Heart right ventricle (tissue), 16 donors: ENCODE data around the gene UBN2. TPM values are rescaled to one million over a fixed set of nuclear protein-coding genes. Genes with fewer than 3 reads are reported as not detected.

Experiments
- ATAC-seq, 8 donors: fragments of 200-7000 bp; cut with Tn5 transposase; one replicate each; pipeline ENCODE4 v1.9.1; 2020; ENCODE audit warnings: mild to moderate bottlenecking in 8 of 8, moderate library complexity in 8 of 8, moderate number of reproducible peaks in 1 of 8
- DNase-seq, 2 donors: peaks; one replicate each; pipeline ENCODE4 v3.0.0-alpha.2; 2020
- H3K27ac ChIP-seq, 10 donors: fragments of 200-600 bp; sonication (generic) in 2 of 10; one replicate each; pipeline versions ENCODE4 v1.5.0 to v1.8.0; 2020 to 2022; ENCODE audit warnings: mild to moderate bottlenecking in 3 of 10
- H3K27me3 ChIP-seq, 7 donors: fragments of 200-600 bp; one replicate each; pipeline ENCODE4 v1.8.0; 2021 to 2022; ENCODE audit warnings: mild to moderate bottlenecking in 2 of 7
- H3K36me3 ChIP-seq, 9 donors: fragments of 200-600 bp; sonication (generic) in 1 of 9; one replicate each; pipeline versions ENCODE4 v1.5.0 to v1.8.0; 2020 to 2022; ENCODE audit warnings: mild to moderate bottlenecking in 2 of 9
- H3K4me1 ChIP-seq, 9 donors: fragments of 200-600 bp; sonication (generic) in 1 of 9; one replicate each; pipeline versions ENCODE4 v1.5.0 to v1.8.0; 2020 to 2022; ENCODE audit warnings: mild to moderate bottlenecking in 4 of 9
- H3K4me3 ChIP-seq, 10 donors: fragments of 200-600 bp; sonication (generic) in 2 of 10; one replicate each; pipeline versions ENCODE4 v1.5.0 to v1.8.0; 2020 to 2022; ENCODE audit warnings: mild to moderate bottlenecking in 7 of 10, moderate library complexity in 2 of 10
- H3K9me3 ChIP-seq, 11 donors: fragments of 200-600 bp in 10 of 11; sonication (generic) in 2 of 11; one replicate each; pipeline versions ENCODE4 v1.5.0 to v1.8.0; 2013 to 2022; ENCODE audit warnings: mild to moderate bottlenecking in 2 of 11, control low read depth in 1 of 11, moderate library complexity in 1 of 11
- CTCF ChIP-seq, 9 donors: fragments of 200-600 bp; sonication (generic) in 2 of 9; IDR thresholded peaks; one replicate each; pipeline versions ENCODE4 v1.5.0 to v1.8.0; 2021 to 2022; ENCODE audit warnings: antibody characterized with exemption in 9 of 9, mild to moderate bottlenecking in 5 of 9, moderate library complexity in 1 of 9
- WGBS, 2 donors: extraction: QIAGEN DNeasy Blood & Tissue Kit; methylation state at CpG; one replicate each; pipeline ENCODE4 v1.1.7; 2013; ENCODE audit warnings: inconsistent platforms in 1 of 2; 5-methylcytosine and 5-hydroxymethylcytosine counted together
- intact Hi-C, 10 donors: fragments of 100-400 bp; cut with DNase I; formaldehyde crosslinking; loops; one replicate each; pipeline versions ENCODE4 v1.11.1 to v1.14.2; 2022
- long read RNA-seq, 3 donors: library from polyadenylated mRNA; unstranded; transcript quantifications; one replicate each; pipeline ENCODE4 v2.0.0, GENCODE V29; 2020 to 2021
- polyA plus RNA-seq, 2 donors: library from polyadenylated mRNA; stranded (reverse); fragments of 200-250 nt; gene quantifications; one replicate each; pipeline ENCODE4 v1.2.3, GENCODE V29; 2013
- total RNA-seq, 10 donors: library from RNA; stranded (reverse); fragmentation: NEBNext Ultra II Directional in 3 of 10; extraction: Animal tissue kit (Norgen Biotek cat#: 25700) in 3 of 10; gene quantifications; one replicate each; pipeline versions ENCODE4 v1.2.1 to v1.2.4, GENCODE V29; 2021 to 2023
- donor health status: Arrhythmogenic right ventricular cardiomyopathy.
- donor health status: ischemic (EF 13 %, LVEDD 7.1; RV severe dilation, severe dysfunction).
- donor health status: healthy with polysubstance abuse.
- donor health status: DM: no; HTN: yes; CAD: no.
- donor health status: DM: no; HTN: no; CAD: no.
- donor health status: ischemic (EF 25% LVEDD 6.9; RV normal size, moderate dysfunction).
- donor health status: ischemic (EF 25% LVEDD 5.7; RV mildly dilated, moderate dysfunction).
- donor health status: healthy.
- donor health status: DM: yes; HTN: yes; CAD: no.
- donor health status: Ischemic cardiomyopathy.
- donor health status: ischemic (EF 35%, LVEDD 5.7; RV mildly dilated, moderate dysfunction).
- donor health status: nonischemic (EF 11% LVEDD 7.7; RV severe dilation, severe dysfunction).
- donor health status: DM: yes; HTN: yes; CAD: no.
- donor health status: PGD.
- donor health status: ischemic (EF 29% LVEDD 5.4; RV normal size, mild dysfunction).
- donor health status: nonischemic (EF 23%, LVEDD 6.1; RV moderate dilation, normal function).

UBN2 gene
- 10 to 100 TPM; 12.6 to 27.0 (median 22.3) TPM for total RNA-seq
- polyA plus RNA-seq = 1 to 10 TPM; 1.3 to 4.6 TPM
- long read RNA-seq, donor 1, partial matches to known transcripts = 0 of 1 reads
- long read RNA-seq, donor 1, other reads (novel, unspliced or antisense) = 1 of 1 reads
- long read RNA-seq, donor 2, partial matches to known transcripts = 0 of 3 reads
- long read RNA-seq, donor 2, other reads (novel, unspliced or antisense) = 3 of 3 reads
- long read RNA-seq, donor 3, partial matches to known transcripts = 2 of 5 reads
- long read RNA-seq, donor 3, other reads (novel, unspliced or antisense) = 3 of 5 reads

- Histone ChIP-seq H3K4me3 (peak within 1 kb of the TSS; percentile 78 to 100 (median 94)), H3K27ac (peak within 1 kb of the TSS; percentile 88 to 99 (median 96)), H3K27me3 (no peaks in the 10 kb centered on the region), H3K4me1 (peaks cover 0 to 38% (median 34%) of the 10 kb centered on the region in 9 donors), H3K9me3 (no peaks in the 10 kb centered on the region), H3K36me3 (no peaks in the 10 kb centered on the region)
- peak; percentile 97 to 99 (median 98) for ATAC-seq
- no peak for TF ChIP-seq CTCF (IDR thresholded peaks at IDR 0.05)
- intact Hi-C loops = loop anchor here in 4 of 10 donors (5.0 to 10.0 kb wide), 2 partner anchors 99 to 126 kb away; partner anchors contain the start of gene ZC3HAV1 (in 1 of the 4)
- DNase-seq = peak; percentile 96 to 97
- WGBS, 2 donors = 0 to 1% methylated on average over 59 to 63 of the region's 63 CpGs
Observed at GRCh38 chr7:139230774-139231512, at the start of gene UBN2. Gene UBN2, plus strand, starts transcription at chr7:139231237. Its CDS starts 248 bp downstream, at chr7:139231485.

GRCh38 chr7:139181404-139181803 is 49.6 kb upstream of the UBN2 start:
- ATAC-seq (no peak), DNase-seq (no peak)
- H3K27me3 ChIP-seq = no peaks in the 10 kb centered on the region
- no peaks in the 10 kb centered on the region for H3K4me1 ChIP-seq
- intact Hi-C loops = no loop called here
- TF ChIP-seq CTCF (IDR thresholded peaks at IDR 0.05) = no peak
- H3K4me3 ChIP-seq = no peak overlapping the region
- H3K27ac ChIP-seq = no peak overlapping the region
- H3K36me3 ChIP-seq = peaks cover 0 to 66% (median 0%) of the 10 kb centered on the region in 9 donors
- WGBS, 2 donors = 94 to 95% methylated on average over 2 of the region's 2 CpGs
- H3K9me3 ChIP-seq = no peaks in the 10 kb centered on the region

GRCh38 chr7:139182363-139182762 is 48.7 kb upstream of the UBN2 start:
- no peak for DNase-seq
- Histone ChIP-seq H3K9me3 (no peaks in the 10 kb centered on the region), H3K27ac (no peak overlapping the region), H3K27me3 (no peaks in the 10 kb centered on the region), H3K36me3 (peaks cover 0 to 67% (median 0%) of the 10 kb centered on the region in 9 donors), H3K4me1 (no peaks in the 10 kb centered on the region), H3K4me3 (no peak overlapping the region)
- intact Hi-C loops = no loop called here
- no peak for ATAC-seq
- TF ChIP-seq CTCF (IDR thresholded peaks at IDR 0.05) = no peak
- WGBS, 2 donors = 31 to 42% methylated on average over 1 of the region's 1 CpG

GRCh38 chr7:139183251-139183650 is 47.8 kb upstream of the UBN2 start:
- Histone ChIP-seq H3K4me1 (no peaks in the 10 kb centered on the region), H3K9me3 (no peaks in the 10 kb centered on the region), H3K27me3 (no peaks in the 10 kb centered on the region), H3K27ac (no peak overlapping the region), H3K4me3 (no peak overlapping the region), H3K36me3 (peaks cover 0 to 65% (median 0%) of the 10 kb centered on the region in 9 donors)
- no peak for DNase-seq
- intact Hi-C loops = no loop called here
- ATAC-seq = no peak
- WGBS, 2 donors = 46 to 59% methylated on average over 2 of the region's 2 CpGs
- TF ChIP-seq CTCF (IDR thresholded peaks at IDR 0.05) = no peak
